ENCODE results near the gene ALK. TPM values are rescaled to one million over a fixed set of nuclear protein-coding genes. Genes with fewer than 3 reads are reported as not detected.

Gene ALK
- total RNA-seq, 1 experiment from 2014 or later, result 0.87 TPM

DNA sequence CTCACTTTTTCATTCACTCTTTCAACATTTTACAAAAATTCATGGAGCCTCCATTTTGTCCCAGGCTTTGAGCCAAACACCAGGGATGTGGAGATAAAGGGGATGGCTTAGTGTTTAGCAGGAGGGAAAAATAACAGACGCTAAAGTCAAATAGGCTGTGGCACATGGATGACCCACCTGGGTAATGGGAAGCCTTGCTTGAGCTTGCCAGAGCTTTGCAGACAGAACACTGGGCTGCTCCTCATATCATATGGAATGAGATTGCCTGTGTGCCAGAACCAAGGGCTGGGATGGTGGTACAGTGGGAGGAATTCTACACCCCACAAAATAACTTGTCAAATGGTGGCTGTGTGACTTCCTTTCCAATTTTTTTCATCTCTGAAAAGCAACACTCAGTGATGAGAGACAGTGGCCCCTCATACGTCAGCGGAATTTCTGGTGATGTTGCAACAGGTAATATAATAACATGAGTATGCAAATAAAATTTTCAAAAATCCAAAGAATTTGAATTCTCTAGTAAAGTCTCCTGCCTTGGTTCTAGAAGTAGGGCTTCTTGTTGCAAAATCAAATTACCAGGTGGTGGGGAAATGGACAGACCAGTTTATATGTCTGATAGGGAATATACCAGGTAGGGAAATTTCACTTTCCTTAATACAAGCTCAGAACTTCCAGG, 553.3 kb downstream of the ALK start:
- Histone ChIP-seq H3K9me2 (replicated peaks; ENCODE audit: low read length) (no peaks in the 10 kb centered on the region), H3K36me3 (ENCODE audit: low read depth, low read length) (no peaks in the 10 kb centered on the region), H3F3A (ENCODE audit: low read length, unreplicated experiment) (no peaks in the 10 kb centered on the region), H3K27me3 (ENCODE audit: low read length) (no peaks in the 10 kb centered on the region), H3K4me3 (ENCODE audit: low read length) (no peak overlapping the region), H4K20me1 (ENCODE audit: low read length) (no peaks in the 10 kb centered on the region), H3K27ac (ENCODE audit: low read length) (no peak overlapping the region), H2AFZ (ENCODE audit: low read length) (no peak overlapping the region), H3K79me2 (ENCODE audit: low read length) (no peaks in the 10 kb centered on the region), H3K4me1 (ENCODE audit: insufficient read depth, low read length) (peaks cover 12% of the 10 kb centered on the region; the same call in 1 of the 2 replicates), H3K9ac (ENCODE audit: low read length) (no peak overlapping the region), H3K9me3 (ENCODE audit: low read length) (no peaks in the 10 kb centered on the region), H3K4me2 (ENCODE audit: low read length) (no peak overlapping the region)
- POLR2A ChIA-PET (ENCODE audit: unreplicated experiment), result no interaction called here
- no peak for TF ChIP-seq CTCF (conservative IDR thresholded peaks at IDR 0.05; ENCODE audit: low read depth, low read length)
- no peak for TF ChIP-seq EZH2phosphoT487 (IDR thresholded peaks at IDR 0.05; ENCODE audit: borderline replicate concordance, low read length)
- no peak for TF ChIP-seq EZH2 (IDR thresholded peaks at IDR 0.05; ENCODE audit: low read length, unreplicated experiment)
- BruUV-seq (replicated peaks), result no TSS peak
- intact Hi-C loops (cut with micrococcal nuclease), result no loop called here
- CTCF ChIA-PET, result no interaction called here
- peak; percentile 53 for DNase-seq
- no peak for ATAC-seq

- H3K9ac ChIP-seq (ENCODE audit: low read length), result no peak overlapping the region
- H3K27me3 ChIP-seq (ENCODE audit: low read length), result no peaks in the 10 kb centered on the region
- H3K4me2 ChIP-seq (ENCODE audit: low read length), result no peak overlapping the region
- no peaks in the 10 kb centered on the region for H4K20me1 ChIP-seq (ENCODE audit: low read length)
- H3F3A ChIP-seq (ENCODE audit: low read length, unreplicated experiment), result no peaks in the 10 kb centered on the region
- no peaks in the 10 kb centered on the region for H3K9me3 ChIP-seq (ENCODE audit: low read length)
- H3K79me2 ChIP-seq (ENCODE audit: low read length), result no peaks in the 10 kb centered on the region
- ATAC-seq (no peak), DNase-seq (no peak)
- no peaks in the 10 kb centered on the region for H3K9me2 ChIP-seq (replicated peaks; ENCODE audit: low read length)
- intact Hi-C loops (cut with micrococcal nuclease), result no loop called here
- ChIA-PET CTCF (no interaction called here), POLR2A (ENCODE audit: unreplicated experiment) (no interaction called here)
- BruUV-seq (replicated peaks), result no TSS peak
- H2AFZ ChIP-seq (ENCODE audit: low read length), result no peak overlapping the region
- H3K4me3 ChIP-seq (ENCODE audit: low read length), result no peak overlapping the region
- H3K36me3 ChIP-seq (ENCODE audit: low read depth, low read length), result no peaks in the 10 kb centered on the region
- peaks cover under 1% of the 10 kb centered on the region; the same call in 1 of the 2 replicates for H3K4me1 ChIP-seq (ENCODE audit: insufficient read depth, low read length)
- H3K27ac ChIP-seq (ENCODE audit: low read length), result no peak overlapping the region
- no peak for TF ChIP-seq EZH2phosphoT487 (IDR thresholded peaks at IDR 0.05; ENCODE audit: borderline replicate concordance, low read length)
- TF ChIP-seq EZH2 (IDR thresholded peaks at IDR 0.05; ENCODE audit: low read length, unreplicated experiment), result no peak
- no peak for TF ChIP-seq CTCF (conservative IDR thresholded peaks at IDR 0.05; ENCODE audit: low read depth, low read length)
Observed at GRCh38 chr2:29363111-29363510, 558.3 kb downstream of the ALK start.

DNA sequence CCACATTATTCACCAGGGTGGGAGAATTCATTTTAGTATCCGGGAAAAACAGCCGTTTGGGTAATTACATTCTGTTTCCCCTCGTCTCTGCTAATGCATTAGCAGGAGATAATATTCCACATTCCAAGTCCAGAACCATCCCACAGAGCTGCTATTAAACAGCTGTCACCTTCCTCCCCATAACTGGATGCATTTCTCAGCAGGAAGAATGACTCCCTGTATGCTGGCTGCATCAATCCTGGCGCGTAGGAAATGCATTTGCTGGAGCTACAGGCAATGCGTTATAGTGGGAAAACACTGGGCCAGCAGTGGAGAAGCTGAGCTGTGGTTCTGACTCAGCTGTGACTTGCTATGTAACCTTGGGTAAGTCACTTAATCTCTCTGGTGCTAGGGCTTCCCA, 560.2 kb downstream of the ALK start:
- BruUV-seq (replicated peaks), result no TSS peak
- intact Hi-C loops (cut with micrococcal nuclease), result no loop called here
- ChIA-PET CTCF (no interaction called here), POLR2A (ENCODE audit: unreplicated experiment) (no interaction called here)
- H3K9me2 ChIP-seq (replicated peaks; ENCODE audit: low read length), result no peaks in the 10 kb centered on the region
- H2AFZ ChIP-seq (ENCODE audit: low read length), result no peak overlapping the region
- H3K36me3 ChIP-seq (ENCODE audit: low read depth, low read length), result no peaks in the 10 kb centered on the region
- no peaks in the 10 kb centered on the region for H4K20me1 ChIP-seq (ENCODE audit: low read length)
- no peaks in the 10 kb centered on the region for H3F3A ChIP-seq (ENCODE audit: low read length, unreplicated experiment)
- no peak overlapping the region for H3K4me2 ChIP-seq (ENCODE audit: low read length)
- TF ChIP-seq CTCF (conservative IDR thresholded peaks at IDR 0.05; ENCODE audit: low read depth, low read length) (no peak), EZH2 (IDR thresholded peaks at IDR 0.05; ENCODE audit: low read length, unreplicated experiment) (no peak), EZH2phosphoT487 (IDR thresholded peaks at IDR 0.05; ENCODE audit: borderline replicate concordance, low read length) (no peak)
- no peaks in the 10 kb centered on the region for H3K27me3 ChIP-seq (ENCODE audit: low read length)
- DNase-seq (peak; percentile 51), ATAC-seq (peak; percentile 40; the same call in 1 of the 2 replicates)
- H3K4me3 ChIP-seq (ENCODE audit: low read length), result no peak overlapping the region
- no peak overlapping the region for H3K27ac ChIP-seq (ENCODE audit: low read length)
- no peaks in the 10 kb centered on the region for H3K79me2 ChIP-seq (ENCODE audit: low read length)
- no peaks in the 10 kb centered on the region for H3K9me3 ChIP-seq (ENCODE audit: low read length)
- H3K4me1 ChIP-seq (ENCODE audit: insufficient read depth, low read length), result no peaks in the 10 kb centered on the region
- H3K9ac ChIP-seq (ENCODE audit: low read length), result no peak overlapping the region
